GM19397 (cell line): Measurements from ENCODE around the gene XPC.
"Not testable (repeated sequence)": the region's sequence is repeated elsewhere in the genome, so short reads cannot be mapped to it uniquely, and the experiment has no call there.

ENCODE experiments used
- ATAC-seq: cut with Tn5 transposase; IDR thresholded peaks from one replicate; pipeline ENCODE4 v1.9.1; 2021; ENCODE audit warnings: mild to moderate bottlenecking, moderate library complexity; ENCODE audit not compliant: unreplicated experiment

XPC gene

GRCh38 chr3:14121859-14122258, 56.5 kb downstream of the XPC start:
- ATAC-seq: no peak

GRCh38 chr3:14120921-14121448, 57.4 kb downstream of the XPC start:
- ATAC-seq: not testable (repeated sequence)

GRCh38 chr3:14120111-14120920, 58.1 kb downstream of the XPC start:
- ATAC-seq: no peak

GRCh38 chr3:14119651-14120050, 58.8 kb downstream of the XPC start:
- no peak for ATAC-seq

GRCh38 chr3:14118400-14119381, 59.7 kb downstream of the XPC start:
- no peak for ATAC-seq

GRCh38 chr3:14117468-14118399, 60.7 kb downstream of the XPC start:
- ATAC-seq: no peak

GRCh38 chr3:14113965-14114635, 64.3 kb downstream of the XPC start:
- no peak for ATAC-seq

- ATAC-seq: no peak
Measured at GRCh38 chr3:14110699-14111098, 67.7 kb downstream of the XPC start.

- not testable (repeated sequence) for ATAC-seq
Measured at GRCh38 chr3:14109821-14110220, 68.6 kb downstream of the XPC start.

GRCh38 chr3:14097616-14098391, 80.6 kb downstream of the XPC start:
- ATAC-seq: no peak

GRCh38 chr3:14096742-14097141, 81.7 kb downstream of the XPC start:
- no peak for ATAC-seq
